HFFc6 (cell line): Measurements from ENCODE around the gene SLC35A1. TPM values are rescaled to one million over a fixed set of nuclear protein-coding genes. Genes with fewer than 3 reads are reported as not detected.

ENCODE experiments used
- DNase-seq: peaks from one replicate; pipeline ENCODE4 v3.0.0-alpha.2; 2018
- H3K27ac Mint-ChIP-seq: 2 replicates; pipeline ENCODE4 v1.8.0; 2020; ENCODE audit warnings: mild to moderate bottlenecking, mixed read lengths
- H3K27me3 Mint-ChIP-seq: 2 replicates; pipeline ENCODE4 v1.8.0; 2021; ENCODE audit warnings: mild to moderate bottlenecking, moderate library complexity, mixed read lengths; ENCODE audit not compliant: insufficient read depth
- H3K36me3 Mint-ChIP-seq: 2 replicates; pipeline ENCODE4 v1.8.0; 2021; ENCODE audit warnings: low read depth, mixed read lengths
- H3K4me1 Mint-ChIP-seq: 2 replicates; pipeline ENCODE4 v1.8.0; 2020; ENCODE audit warnings: low read depth, mixed read lengths
- H3K4me3 Mint-ChIP-seq: 2 replicates; pipeline ENCODE4 v1.8.0; 2020; ENCODE audit warnings: mild to moderate bottlenecking, moderate library complexity, mixed read lengths
- H3K9me3 Mint-ChIP-seq: 2 replicates; pipeline ENCODE4 v1.8.0; 2020; ENCODE audit warnings: mild to moderate bottlenecking, mixed read lengths
- CTCF ChIP-seq: fragments of 200-600 bp; sonication (generic); IDR thresholded peaks from 2 replicates; pipeline ENCODE4 v1.5.0; 2021; ENCODE audit warnings: antibody characterized with exemption, mild to moderate bottlenecking
- total RNA-seq, 6 experiments: library from RNA; stranded (reverse); fragmentation: NEBNext Ultra II Directional; extraction: Animal tissue kit (Norgen Biotek cat#: 25700); gene quantifications; 2 replicates in 1 of 6; 3 replicates in 5 of 6; pipeline ENCODE4 v1.2.3, GENCODE V29; 2021

SLC35A1 gene
- total RNA-seq, 6 experiments from 2014 or later, result 11.8 to 14.9 (median 13.9) TPM

GRCh38 chr6:87541041-87541440, 68.3 kb downstream of the SLC35A1 start:
- no peak overlapping the region for H3K4me3 Mint-ChIP-seq
- peaks cover 57% of the 10 kb centered on the region for H3K36me3 Mint-ChIP-seq

GRCh38 chr6:87541744-87542143, 69.0 kb downstream of the SLC35A1 start:
- Mint-ChIP-seq H3K4me3 (no peak overlapping the region), H3K9me3 (peaks cover 8% of the 10 kb centered on the region; the same call in 1 of the 2 replicates), H3K4me1 (peaks cover 15% of the 10 kb centered on the region), H3K27me3 (no peaks in the 10 kb centered on the region), H3K36me3 (peaks cover 59% of the 10 kb centered on the region), H3K27ac (no peak overlapping the region)
- no peak for DNase-seq
- TF ChIP-seq CTCF, result no peak

More at GRCh38 chr6:87541041-87541440, 68.3 kb downstream of the SLC35A1 start:
- no peak overlapping the region for H3K27ac Mint-ChIP-seq
- DNase-seq, result no peak
- H3K9me3 Mint-ChIP-seq, result peaks cover 8% of the 10 kb centered on the region; the same call in 1 of the 2 replicates
- TF ChIP-seq CTCF, result no peak
- H3K4me1 Mint-ChIP-seq, result peaks cover 16% of the 10 kb centered on the region
- H3K27me3 Mint-ChIP-seq, result no peaks in the 10 kb centered on the region

- H3K4me1 Mint-ChIP-seq, result 0 out of 2 replicates have a peak, but pooled peaks cover 5% of the 10 kb centered on the region
- no peak overlapping the region for H3K4me3 Mint-ChIP-seq
- no peak for DNase-seq
- no peak for TF ChIP-seq CTCF
- H3K27ac Mint-ChIP-seq, result no peak overlapping the region
- H3K27me3 Mint-ChIP-seq, result no peaks in the 10 kb centered on the region; the same call in 1 of the 2 replicates
- H3K36me3 Mint-ChIP-seq, result peaks cover 59% of the 10 kb centered on the region
- peaks cover 8% of the 10 kb centered on the region; the same call in 1 of the 2 replicates for H3K9me3 Mint-ChIP-seq
Measured at GRCh38 chr6:87543696-87544473, 71.1 kb downstream of the SLC35A1 start.

- Mint-ChIP-seq H3K4me3 (no peak overlapping the region), H3K27me3 (no peaks in the 10 kb centered on the region; the same call in 1 of the 2 replicates)
Measured at GRCh38 chr6:87544474-87544735, 71.6 kb downstream of the SLC35A1 start.

DNA sequence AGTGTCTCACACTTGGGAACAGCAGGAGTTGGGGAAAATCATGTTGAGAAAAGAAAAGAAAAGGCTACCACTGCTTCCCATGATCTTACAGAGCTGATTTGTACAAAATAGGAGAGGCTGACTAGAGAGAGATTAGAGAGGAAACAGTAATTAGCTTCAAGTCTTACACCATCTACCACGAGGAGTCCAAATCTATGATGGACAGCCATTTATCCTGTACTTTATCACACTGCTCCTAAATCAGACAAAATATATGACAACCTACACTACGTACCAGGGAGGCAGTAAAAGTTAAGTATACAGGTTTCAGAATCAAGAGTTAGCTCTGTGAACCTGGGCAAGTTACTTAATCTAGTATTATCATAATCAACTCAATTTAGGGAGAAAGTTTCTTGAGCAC, 79.0 kb downstream of the SLC35A1 start:
- Mint-ChIP-seq H3K4me3 (no peak overlapping the region), H3K9me3 (no peaks in the 10 kb centered on the region), H3K4me1 (no peaks in the 10 kb centered on the region), H3K36me3 (peaks cover 35% of the 10 kb centered on the region), H3K27me3 (no peaks in the 10 kb centered on the region; the same call in 1 of the 2 replicates), H3K27ac (no peak overlapping the region)
- DNase-seq, result no peak
- TF ChIP-seq CTCF, result no peak

More at GRCh38 chr6:87544474-87544735, 71.6 kb downstream of the SLC35A1 start:
- H3K36me3 Mint-ChIP-seq, result peaks cover 57% of the 10 kb centered on the region
- peaks cover 8% of the 10 kb centered on the region; the same call in 1 of the 2 replicates for H3K9me3 Mint-ChIP-seq
- no peak for DNase-seq
- no peak overlapping the region for H3K27ac Mint-ChIP-seq
- no peak for TF ChIP-seq CTCF
- 0 out of 2 replicates have a peak, but pooled peaks cover 5% of the 10 kb centered on the region for H3K4me1 Mint-ChIP-seq
